Activated CD4-positive, alpha-beta T cell treated with anti-CD3 and anti-CD28 coated beads, Interleukin-2, amount 10 ng/mL, durations not matched to agents 24 days and 14 days (primary cell): ENCODE results near the gene CSF3. TPM values are rescaled to one million over a fixed set of nuclear protein-coding genes. Genes with fewer than 3 reads are reported as not detected.

Source experiments
- DNase-seq: peaks from one replicate; pipeline ENCODE4 v3.0.0; 2022
- H3K27ac Mint-ChIP-seq: one replicate; pipeline ENCODE4 v1.8.0; 2022; ENCODE audit warnings: mild to moderate bottlenecking, mixed read lengths
- H3K27me3 Mint-ChIP-seq: one replicate; pipeline ENCODE4 v1.8.0; 2022; ENCODE audit warnings: mixed read lengths
- H3K36me3 Mint-ChIP-seq: one replicate; pipeline ENCODE4 v1.8.0; 2022; ENCODE audit warnings: low read depth, mild to moderate bottlenecking, mixed read lengths
- H3K4me1 Mint-ChIP-seq: one replicate; pipeline ENCODE4 v1.8.0; 2021; ENCODE audit warnings: mixed read lengths
- H3K4me3 Mint-ChIP-seq: one replicate; pipeline ENCODE4 v1.8.0; 2022; ENCODE audit warnings: mild to moderate bottlenecking, moderate library complexity, mixed read lengths
- H3K9me3 Mint-ChIP-seq: one replicate; pipeline ENCODE4 v1.8.0; 2021; ENCODE audit warnings: mixed read lengths
- intact Hi-C: fragments of 100-400 bp; cut with micrococcal nuclease; formaldehyde crosslinking; loops from one replicate; pipeline ENCODE4 v1.15.1; 2023
- total RNA-seq: library from RNA; stranded (reverse); gene quantifications from 2 replicates; pipeline ENCODE4 v1.2.3, GENCODE V29; 2022

CSF3 gene
- total RNA-seq, 1 donor from 2014 or later, result not detected

DNA sequence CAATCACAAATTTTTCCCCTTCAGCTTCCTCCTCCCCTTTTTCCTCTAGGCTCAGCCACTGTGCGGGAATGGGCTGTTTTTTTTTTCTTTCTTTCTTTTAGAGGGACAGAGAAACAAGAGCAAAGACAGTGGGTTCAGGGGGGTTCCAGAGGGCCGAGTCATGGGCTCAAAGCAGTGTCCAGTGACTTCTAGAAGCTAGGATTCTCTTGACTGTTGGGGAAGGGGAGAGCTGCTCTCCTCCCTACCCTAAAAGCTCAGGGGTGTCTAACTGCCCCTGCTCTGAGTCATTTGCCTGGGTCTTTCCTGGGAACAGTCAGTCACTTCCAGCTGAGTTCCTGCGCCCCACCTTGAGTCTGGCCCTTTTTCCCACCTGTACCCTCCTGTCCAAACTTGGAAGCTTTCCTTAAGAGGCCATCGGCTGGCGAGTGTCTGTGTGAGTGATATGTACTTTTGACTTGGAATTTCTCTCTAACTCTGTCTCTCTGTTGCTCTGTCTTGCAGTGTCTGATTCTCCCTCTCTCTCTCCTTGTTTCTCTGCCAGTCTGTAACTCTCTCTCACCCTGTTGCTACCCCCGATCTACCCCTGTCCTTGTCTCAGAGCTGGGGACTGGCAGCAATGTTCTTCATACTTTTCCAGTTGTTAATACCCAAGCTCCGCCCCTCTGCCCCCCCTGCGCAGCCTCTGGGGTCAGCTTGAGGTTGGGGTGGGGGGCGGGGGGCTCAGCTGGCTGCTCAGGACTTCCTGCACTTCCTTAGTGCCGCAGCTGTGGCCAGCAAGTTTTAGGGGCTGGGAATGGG, 49.9 kb downstream of the CSF3 start:
- peaks cover 45% of the 10 kb centered on the region for H3K4me1 Mint-ChIP-seq

GRCh38 chr17:40065769-40066510, 50.7 kb downstream of the CSF3 start:
- intact Hi-C loops, result no loop called here
- Mint-ChIP-seq H3K27me3 (peaks cover 36% of the 10 kb centered on the region), H3K4me1 (peaks cover 46% of the 10 kb centered on the region), H3K27ac (no peak overlapping the region), H3K9me3 (no peaks in the 10 kb centered on the region), H3K4me3 (no peak overlapping the region), H3K36me3 (no peaks in the 10 kb centered on the region)
- DNase-seq, result no peak

More for the DNA sequence above, 49.9 kb downstream of the CSF3 start:
- intact Hi-C loops, result no loop called here
- Mint-ChIP-seq H3K4me3 (no peak overlapping the region), H3K27me3 (peaks cover 39% of the 10 kb centered on the region), H3K36me3 (no peaks in the 10 kb centered on the region), H3K27ac (no peak overlapping the region), H3K9me3 (no peaks in the 10 kb centered on the region)
- DNase-seq, result no peak

Other genes starting within 250 kb of the CSF3 start
- gene IKZF3, start 151.1 kb upstream of the CSF3 start, total RNA-seq, result 14.7 and 15.9 TPM in 2 replicates
- gene ZPBP2, start 147.2 kb upstream of the CSF3 start, total RNA-seq, result not detected in 2 replicates
- 22.1 and 22.7 TPM in 2 replicates for gene GSDMB, start 96.8 kb upstream of the CSF3 start, total RNA-seq
- gene ORMDL3, start 87.8 kb upstream of the CSF3 start, total RNA-seq, result 65.7 and 65.8 TPM in 2 replicates
- gene LRRC3C, start 87.7 kb upstream of the CSF3 start, total RNA-seq, result not detected in 2 replicates
- gene GSDMA, start 52.4 kb upstream of the CSF3 start, total RNA-seq, result 0.69 and 0.84 TPM in 2 replicates
- 199 and 204 TPM in 2 replicates for gene PSMD3, start 34.6 kb upstream of the CSF3 start, total RNA-seq
- 118 and 122 TPM in 2 replicates for gene MED24, start 39.0 kb downstream of the CSF3 start, total RNA-seq
- gene THRA, start 47.5 kb downstream of the CSF3 start, total RNA-seq, result 4.5 and 5.1 TPM in 2 replicates
- 7.9 and 8.2 TPM in 2 replicates for gene NR1D1, start 85.1 kb downstream of the CSF3 start, total RNA-seq
- 92.7 and 98.5 TPM in 2 replicates for gene MSL1, start 106.5 kb downstream of the CSF3 start, total RNA-seq
- 108 and 109 TPM in 2 replicates for gene CASC3, start 125.1 kb downstream of the CSF3 start, total RNA-seq
- gene RAPGEFL1, start 162.0 kb downstream of the CSF3 start, total RNA-seq, result 11.5 and 11.9 TPM in 2 replicates
- 19.9 and 25.5 TPM in 2 replicates for gene WIPF2, start 203.9 kb downstream of the CSF3 start, total RNA-seq